Glutamatergic neuron (in vitro differentiated cells): ENCODE data around the gene LCOR. TPM values are rescaled to one million over a fixed set of nuclear protein-coding genes. Genes with fewer than 3 reads are reported as not detected.

Experiments
- DNase-seq: peaks from one replicate; pipeline ENCODE4 v3.0.0; 2022
- H3K27ac Mint-ChIP-seq: one replicate; pipeline ENCODE4 v1.8.0; 2020; ENCODE audit warnings: mild to moderate bottlenecking, mixed read lengths, inconsistent platforms; ENCODE audit not compliant: unreplicated experiment
- H3K27me3 Mint-ChIP-seq: one replicate; pipeline ENCODE4 v1.8.0; 2020; ENCODE audit warnings: mild to moderate bottlenecking, moderate library complexity, mixed read lengths, inconsistent platforms; ENCODE audit not compliant: unreplicated experiment
- H3K36me3 Mint-ChIP-seq: one replicate; pipeline ENCODE4 v1.8.0; 2020; ENCODE audit warnings: mild to moderate bottlenecking, mixed read lengths, inconsistent platforms; ENCODE audit not compliant: unreplicated experiment
- H3K4me1 Mint-ChIP-seq: one replicate; pipeline ENCODE4 v1.8.0; 2020; ENCODE audit warnings: mild to moderate bottlenecking, low read depth, mixed read lengths, inconsistent platforms; ENCODE audit not compliant: unreplicated experiment
- H3K4me3 Mint-ChIP-seq: one replicate; pipeline ENCODE4 v1.8.0; 2020; ENCODE audit warnings: mild to moderate bottlenecking, mixed read lengths, inconsistent platforms; ENCODE audit not compliant: unreplicated experiment
- H3K9me3 Mint-ChIP-seq: one replicate; pipeline ENCODE4 v1.8.0; 2020; ENCODE audit warnings: mild to moderate bottlenecking, moderate library complexity, mixed read lengths, inconsistent platforms; ENCODE audit not compliant: unreplicated experiment
- total RNA-seq: library from RNA; stranded (reverse); fragmentation: NEBNext Ultra II Directional; extraction: Animal tissue kit (Norgen Biotek cat#: 25700); gene quantifications from one replicate; pipeline ENCODE4 v1.2.1, GENCODE V29; 2021; ENCODE audit not compliant: unreplicated experiment
- TF ChIP-seq, protein P1 (sequence below): fragments of 200-600 bp; sonication (generic); IDR thresholded peaks from one replicate; pipeline ENCODE4 v1.5.0; 2021; ENCODE audit not compliant: partially characterized antibody, unreplicated experiment

The LCOR gene
- total RNA-seq, 1 donor from 2014 or later = 132 TPM

DNA sequence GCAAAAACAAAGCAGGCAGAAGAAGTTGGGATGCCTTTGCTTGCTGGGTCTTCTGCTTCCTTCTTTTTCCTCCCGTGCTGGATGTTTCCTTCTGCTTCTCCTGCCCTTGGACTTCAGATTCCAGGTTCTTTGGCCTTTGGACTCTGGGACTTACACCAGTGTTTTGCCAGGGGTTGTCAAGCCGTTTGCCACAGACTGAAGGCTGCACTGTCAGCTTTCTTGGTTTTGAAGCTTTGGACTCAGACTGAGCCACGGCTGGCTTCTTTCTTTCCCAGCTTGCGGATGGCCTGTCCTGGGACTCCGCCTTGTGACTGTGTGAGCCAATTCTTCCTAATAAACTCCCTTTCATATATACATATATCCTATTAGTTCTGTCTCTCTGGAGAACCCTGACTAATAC, 11.3 kb upstream of the LCOR start:
- Mint-ChIP-seq H3K4me3 (no peak overlapping the region), H3K36me3 (no peaks in the 10 kb centered on the region)

DNA sequence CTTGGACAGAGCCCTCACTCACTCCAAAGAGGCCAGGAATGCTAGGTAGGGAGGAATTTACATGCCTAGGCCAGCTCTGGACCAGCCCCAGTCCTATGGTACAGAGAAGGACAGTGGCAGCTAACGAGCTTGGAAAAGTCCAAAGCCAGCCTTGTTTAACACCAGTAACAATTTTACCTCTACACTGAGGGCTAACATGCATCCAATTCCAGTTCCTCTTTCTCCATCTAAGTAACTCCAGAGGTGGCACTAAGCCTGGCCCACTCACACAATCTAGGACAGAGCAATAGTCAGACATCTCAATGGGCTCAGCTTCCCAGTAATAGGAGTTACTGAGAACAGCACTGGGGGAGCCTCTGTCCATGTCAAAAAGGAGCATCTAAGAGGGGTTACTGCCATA, 5.7 kb upstream of the LCOR start:
- peaks cover 3% of the 10 kb centered on the region for H3K9me3 Mint-ChIP-seq
- no peaks in the 10 kb centered on the region for H3K36me3 Mint-ChIP-seq
- peaks cover 5% of the 10 kb centered on the region for H3K27me3 Mint-ChIP-seq
- no peak overlapping the region for H3K4me3 Mint-ChIP-seq
- DNase-seq = no peak
- no peak overlapping the region for H3K27ac Mint-ChIP-seq
- TF ChIP-seq, protein P1, sequence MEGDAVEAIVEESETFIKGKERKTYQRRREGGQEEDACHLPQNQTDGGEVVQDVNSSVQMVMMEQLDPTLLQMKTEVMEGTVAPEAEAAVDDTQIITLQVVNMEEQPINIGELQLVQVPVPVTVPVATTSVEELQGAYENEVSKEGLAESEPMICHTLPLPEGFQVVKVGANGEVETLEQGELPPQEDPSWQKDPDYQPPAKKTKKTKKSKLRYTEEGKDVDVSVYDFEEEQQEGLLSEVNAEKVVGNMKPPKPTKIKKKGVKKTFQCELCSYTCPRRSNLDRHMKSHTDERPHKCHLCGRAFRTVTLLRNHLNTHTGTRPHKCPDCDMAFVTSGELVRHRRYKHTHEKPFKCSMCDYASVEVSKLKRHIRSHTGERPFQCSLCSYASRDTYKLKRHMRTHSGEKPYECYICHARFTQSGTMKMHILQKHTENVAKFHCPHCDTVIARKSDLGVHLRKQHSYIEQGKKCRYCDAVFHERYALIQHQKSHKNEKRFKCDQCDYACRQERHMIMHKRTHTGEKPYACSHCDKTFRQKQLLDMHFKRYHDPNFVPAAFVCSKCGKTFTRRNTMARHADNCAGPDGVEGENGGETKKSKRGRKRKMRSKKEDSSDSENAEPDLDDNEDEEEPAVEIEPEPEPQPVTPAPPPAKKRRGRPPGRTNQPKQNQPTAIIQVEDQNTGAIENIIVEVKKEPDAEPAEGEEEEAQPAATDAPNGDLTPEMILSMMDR = no peak
- H3K4me1 Mint-ChIP-seq = no peaks in the 10 kb centered on the region

More for the DNA sequence above, 11.3 kb upstream of the LCOR start:
- Mint-ChIP-seq H3K9me3 (peaks cover 3% of the 10 kb centered on the region), H3K27ac (no peak overlapping the region), H3K27me3 (no peaks in the 10 kb centered on the region), H3K4me1 (no peaks in the 10 kb centered on the region)
- no peak for DNase-seq
- TF ChIP-seq, protein P1 = no peak

DNA sequence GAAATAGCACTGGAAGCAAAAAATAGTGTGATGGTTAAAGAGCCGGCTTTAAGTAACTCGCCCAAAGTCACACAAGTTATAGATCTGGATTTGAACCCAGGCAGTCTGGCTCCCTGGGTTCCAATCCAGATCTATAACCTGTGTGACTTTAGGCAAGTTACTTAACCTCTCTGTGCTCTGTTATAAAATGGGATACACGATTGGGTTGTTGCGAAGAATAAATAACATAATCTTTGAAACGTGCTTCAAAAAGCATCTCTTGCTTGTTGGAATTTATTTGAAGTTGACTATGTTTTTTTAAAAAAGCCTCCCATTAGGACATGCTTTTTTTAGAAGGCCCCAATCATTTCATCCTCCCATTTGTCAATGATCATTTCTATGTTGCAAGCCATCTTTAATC, 3.5 kb upstream of the LCOR start:
- H3K27me3 Mint-ChIP-seq = peaks cover 11% of the 10 kb centered on the region
- TF ChIP-seq, protein P1 = no peak
- no peak overlapping the region for H3K4me3 Mint-ChIP-seq
- H3K9me3 Mint-ChIP-seq = peaks cover 8% of the 10 kb centered on the region
- peaks cover 2% of the 10 kb centered on the region for H3K4me1 Mint-ChIP-seq
- no peaks in the 10 kb centered on the region for H3K36me3 Mint-ChIP-seq
- no peak overlapping the region for H3K27ac Mint-ChIP-seq
- no peak for DNase-seq

DNA sequence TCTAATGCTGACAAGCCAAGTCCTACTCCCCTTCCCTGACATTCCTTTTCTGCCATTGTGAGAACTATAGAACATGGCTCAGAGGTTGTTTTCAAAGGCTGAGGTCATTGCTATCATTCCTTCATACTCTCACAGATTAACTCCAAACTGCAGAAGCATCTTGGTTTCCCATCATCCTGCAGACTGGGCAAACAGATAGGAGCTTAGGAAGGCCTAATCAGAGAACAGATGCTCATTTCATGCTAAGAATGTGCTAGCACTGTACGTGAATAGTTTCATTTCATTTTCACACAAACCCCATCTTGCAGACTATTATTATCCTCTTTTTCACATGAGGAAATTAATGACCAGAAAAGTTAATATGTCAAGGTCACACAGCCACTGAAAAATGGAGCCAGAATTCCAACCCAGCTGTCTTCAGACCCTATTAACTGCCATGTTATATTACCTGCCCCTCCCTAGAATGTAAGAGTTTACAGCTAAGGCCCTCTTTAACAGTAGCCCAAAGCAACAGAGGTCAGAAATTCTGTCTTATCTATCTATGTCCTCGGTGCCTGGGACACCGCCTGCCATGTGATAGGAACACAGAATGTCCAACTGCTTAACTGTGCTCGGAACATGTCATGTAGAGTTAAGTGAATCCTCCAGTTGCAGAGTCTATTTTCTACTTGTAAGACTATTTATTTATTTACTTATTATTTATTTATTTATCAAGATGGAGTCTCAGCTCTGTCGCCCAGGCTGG, 2.9 kb upstream of the LCOR start:
- TF ChIP-seq, protein P1 = no peak
- H3K4me1 Mint-ChIP-seq = peaks cover 2% of the 10 kb centered on the region
- peaks cover 12% of the 10 kb centered on the region for H3K9me3 Mint-ChIP-seq
- peaks cover 14% of the 10 kb centered on the region for H3K27me3 Mint-ChIP-seq
- H3K27ac Mint-ChIP-seq = no peak overlapping the region
- DNase-seq = no peak
- H3K4me3 Mint-ChIP-seq = no peak overlapping the region
- no peaks in the 10 kb centered on the region for H3K36me3 Mint-ChIP-seq

- no peaks in the 10 kb centered on the region for H3K36me3 Mint-ChIP-seq
- peaks cover 13% of the 10 kb centered on the region for H3K9me3 Mint-ChIP-seq
- peaks cover 6% of the 10 kb centered on the region for H3K4me1 Mint-ChIP-seq
- peak; percentile 72 for DNase-seq
- TF ChIP-seq, protein P1 = peak; percentile 93
- no peak overlapping the region for H3K4me3 Mint-ChIP-seq
- H3K27ac Mint-ChIP-seq = no peak overlapping the region
- H3K27me3 Mint-ChIP-seq = peaks cover 14% of the 10 kb centered on the region
These were observed 1.4 kb upstream of the LCOR start for GRCh38 chr10:96830511-96831199.
